GM21529 (cell line): ENCODE data around the gene GADD45G.

ENCODE experiments used
- ATAC-seq: cut with Tn5 transposase; IDR thresholded peaks from one replicate; pipeline ENCODE4 v1.9.1; 2021; ENCODE audit not compliant: unreplicated experiment

GADD45G gene, protein sequence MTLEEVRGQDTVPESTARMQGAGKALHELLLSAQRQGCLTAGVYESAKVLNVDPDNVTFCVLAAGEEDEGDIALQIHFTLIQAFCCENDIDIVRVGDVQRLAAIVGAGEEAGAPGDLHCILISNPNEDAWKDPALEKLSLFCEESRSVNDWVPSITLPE

DNA sequence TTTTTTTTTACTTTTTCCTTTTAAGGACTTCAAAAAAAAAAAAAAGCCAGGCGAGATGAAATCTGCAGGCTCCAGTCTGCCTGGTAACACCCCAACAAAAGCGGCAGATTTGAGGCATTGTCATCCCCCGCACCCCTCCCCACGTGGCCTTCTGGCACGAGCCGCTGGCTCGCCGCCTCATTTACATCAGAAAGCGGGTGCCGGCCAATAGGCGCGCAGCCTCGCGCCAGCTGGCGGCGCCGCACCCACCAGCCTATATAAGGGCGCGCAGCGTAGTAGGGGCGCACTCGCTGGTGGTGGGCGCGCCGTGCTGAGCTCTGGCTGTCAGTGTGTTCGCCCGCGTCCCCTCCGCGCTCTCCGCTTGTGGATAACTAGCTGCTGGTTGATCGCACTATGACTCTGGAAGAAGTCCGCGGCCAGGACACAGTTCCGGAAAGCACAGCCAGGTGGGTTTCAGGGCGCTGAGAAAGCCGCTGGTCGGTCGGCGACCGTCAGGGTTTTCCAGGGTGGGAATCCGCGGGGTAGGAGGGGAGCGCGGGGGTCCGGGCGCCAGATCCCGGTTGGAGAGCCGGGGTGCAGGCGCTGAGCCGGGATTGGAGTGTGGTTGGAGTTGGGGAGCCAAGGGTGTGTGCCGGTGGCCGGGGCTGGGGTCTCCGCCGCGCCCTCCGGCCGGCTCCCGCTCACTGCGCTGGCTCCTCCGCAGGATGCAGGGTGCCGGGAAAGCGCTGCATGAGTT, at the start of gene GADD45G:
Gene GADD45G (plus strand): TSS at position 284 of the 736 bp plus-strand sequence. CDS start 110 bp downstream, at position 394.
- no peak for ATAC-seq

DNA sequence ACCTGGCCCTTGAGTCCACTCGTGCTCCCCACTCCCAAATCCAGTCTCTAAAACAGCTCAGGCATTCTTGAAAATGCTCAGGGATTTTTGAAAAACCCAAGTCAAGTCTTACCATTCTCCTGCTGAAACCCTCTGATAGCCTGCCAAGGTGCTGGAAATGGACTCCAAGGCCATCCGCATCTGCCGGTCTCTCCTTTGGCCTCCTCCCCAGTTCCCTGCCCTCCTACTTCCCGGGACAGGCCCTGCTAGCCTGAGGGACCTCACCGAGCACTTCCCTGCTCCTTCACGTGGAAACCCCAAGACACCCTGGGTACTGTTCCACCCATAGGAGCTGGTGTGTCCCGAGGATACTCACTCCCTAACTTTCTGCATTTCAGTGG, 49.8 kb upstream of the GADD45G start:
- no peak for ATAC-seq

DNA sequence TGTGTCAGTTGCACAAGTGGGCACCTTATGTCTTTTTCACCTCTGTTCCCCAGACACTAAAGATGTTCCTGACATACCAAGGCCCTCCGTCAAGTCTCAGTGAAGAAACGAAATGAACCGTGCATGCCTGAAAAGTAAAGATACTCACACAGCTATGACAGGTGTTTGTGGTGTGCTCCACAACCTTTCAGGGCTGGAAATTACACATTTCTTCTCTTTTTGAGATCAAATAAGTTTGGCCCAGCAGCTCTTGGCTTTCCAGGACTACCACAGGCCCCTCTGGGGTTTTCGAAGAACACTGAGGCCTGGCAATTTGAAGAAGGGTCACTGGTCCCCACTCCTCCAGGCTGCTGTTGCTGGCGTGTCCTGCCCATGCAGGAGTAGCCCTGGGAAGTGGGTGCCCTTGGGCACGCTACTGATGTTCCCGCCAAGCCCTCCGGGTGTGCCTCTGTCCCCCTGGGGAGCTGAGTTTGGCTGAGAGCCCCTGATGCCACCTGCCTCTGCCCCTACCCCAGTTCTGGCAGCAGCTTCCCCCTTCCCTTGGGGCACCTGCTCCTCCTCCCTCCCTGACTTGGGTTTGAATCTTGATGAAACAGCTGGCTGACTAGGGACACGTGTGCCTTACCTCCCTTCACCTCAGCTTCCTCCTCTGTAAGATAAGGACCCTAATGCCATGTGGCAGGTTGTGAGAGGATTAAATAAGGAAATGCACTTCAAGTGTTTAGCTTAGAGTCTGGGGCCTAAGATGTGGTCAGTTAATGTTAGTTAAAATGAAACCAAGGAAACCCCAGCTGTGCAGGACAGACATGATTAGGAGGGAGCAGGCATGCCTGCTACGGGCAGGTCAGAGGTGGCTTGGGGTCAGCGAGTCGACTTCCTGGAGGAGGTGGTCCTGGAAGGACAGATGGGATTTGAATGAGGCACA, 49.1 kb upstream of the GADD45G start:
- peak; percentile 74 for ATAC-seq

DNA sequence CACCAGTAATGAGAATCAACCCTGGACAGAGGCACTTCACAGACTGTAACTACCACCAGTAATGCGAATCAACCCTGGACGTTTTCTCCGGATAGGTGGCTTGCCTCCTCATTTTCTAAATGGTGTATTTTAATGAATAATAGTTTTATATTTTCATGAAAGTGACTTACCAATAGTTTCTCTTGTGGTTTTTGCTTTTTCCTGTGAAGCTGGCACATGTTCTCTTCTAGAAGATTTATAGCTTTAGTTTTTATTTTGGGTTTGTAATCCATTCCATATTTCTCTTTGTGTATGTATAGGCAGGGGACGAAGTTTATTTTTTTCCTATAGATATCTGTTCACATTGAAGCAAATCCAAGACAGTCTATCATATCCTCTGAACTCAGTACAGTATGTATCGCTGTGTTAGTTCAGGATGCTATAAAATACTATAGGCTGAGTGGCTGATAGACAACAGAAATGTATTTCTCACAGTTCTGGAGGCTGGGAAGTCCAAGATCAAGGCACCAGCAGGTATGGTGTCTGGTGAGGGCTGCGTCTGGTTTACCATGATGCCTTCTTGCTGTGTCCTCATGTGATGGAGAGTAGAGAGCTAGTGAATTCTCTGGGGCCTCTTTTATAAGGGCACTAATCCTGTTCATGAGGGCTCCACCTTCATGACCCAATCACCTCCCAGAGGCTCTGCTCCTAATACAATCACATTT, 46.5 kb upstream of the GADD45G start:
- ATAC-seq, result no peak

DNA sequence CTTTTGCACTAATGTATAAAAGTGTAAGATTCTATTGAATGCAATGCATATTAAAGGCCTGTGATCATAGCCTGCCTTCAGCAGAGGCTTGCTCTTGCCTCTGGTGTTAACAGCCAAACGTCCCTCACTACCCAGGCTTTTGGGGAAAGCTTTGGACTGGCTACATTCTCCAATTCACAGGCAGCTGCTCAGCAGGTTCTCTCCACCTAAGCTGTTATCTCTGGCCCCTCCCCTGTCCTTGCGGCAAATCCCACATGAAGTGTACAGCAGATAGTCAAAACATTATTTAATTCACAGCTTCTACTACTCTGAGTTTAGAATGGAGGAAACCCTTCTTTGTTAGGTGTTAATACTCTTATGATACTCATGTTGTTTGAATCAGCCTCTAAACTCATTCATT, 45.9 kb upstream of the GADD45G start:
- no peak for ATAC-seq

DNA sequence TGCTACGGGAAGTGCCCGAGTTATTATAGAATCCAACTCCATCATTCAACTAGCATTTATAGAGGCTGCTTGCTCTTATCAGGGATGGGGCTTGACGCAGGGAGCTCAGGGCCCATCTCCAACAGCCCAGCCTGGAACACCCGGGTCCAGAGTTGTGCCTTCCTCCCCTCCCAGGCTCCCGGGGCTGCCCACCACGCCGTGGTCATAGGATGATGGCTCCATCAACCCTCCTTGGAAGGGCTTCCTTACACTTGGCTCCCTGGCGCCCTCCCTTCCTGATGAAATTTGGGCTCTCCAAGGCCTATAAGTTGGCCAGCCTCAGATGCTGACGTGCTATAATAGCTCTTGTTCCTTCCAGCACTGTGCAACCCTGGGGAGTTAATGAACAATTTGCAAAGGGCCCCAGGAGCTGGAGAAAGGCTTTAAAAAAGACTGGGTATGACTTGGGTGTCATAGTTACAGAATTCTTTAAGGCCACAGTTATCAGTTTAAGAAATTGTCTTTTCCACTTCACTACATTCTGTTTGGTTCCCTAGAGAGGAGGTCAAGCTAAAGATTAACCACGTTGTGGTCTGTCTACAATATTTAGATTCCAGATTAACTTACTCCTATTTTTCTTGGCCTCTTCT, 42.5 kb upstream of the GADD45G start:
- no peak for ATAC-seq

DNA sequence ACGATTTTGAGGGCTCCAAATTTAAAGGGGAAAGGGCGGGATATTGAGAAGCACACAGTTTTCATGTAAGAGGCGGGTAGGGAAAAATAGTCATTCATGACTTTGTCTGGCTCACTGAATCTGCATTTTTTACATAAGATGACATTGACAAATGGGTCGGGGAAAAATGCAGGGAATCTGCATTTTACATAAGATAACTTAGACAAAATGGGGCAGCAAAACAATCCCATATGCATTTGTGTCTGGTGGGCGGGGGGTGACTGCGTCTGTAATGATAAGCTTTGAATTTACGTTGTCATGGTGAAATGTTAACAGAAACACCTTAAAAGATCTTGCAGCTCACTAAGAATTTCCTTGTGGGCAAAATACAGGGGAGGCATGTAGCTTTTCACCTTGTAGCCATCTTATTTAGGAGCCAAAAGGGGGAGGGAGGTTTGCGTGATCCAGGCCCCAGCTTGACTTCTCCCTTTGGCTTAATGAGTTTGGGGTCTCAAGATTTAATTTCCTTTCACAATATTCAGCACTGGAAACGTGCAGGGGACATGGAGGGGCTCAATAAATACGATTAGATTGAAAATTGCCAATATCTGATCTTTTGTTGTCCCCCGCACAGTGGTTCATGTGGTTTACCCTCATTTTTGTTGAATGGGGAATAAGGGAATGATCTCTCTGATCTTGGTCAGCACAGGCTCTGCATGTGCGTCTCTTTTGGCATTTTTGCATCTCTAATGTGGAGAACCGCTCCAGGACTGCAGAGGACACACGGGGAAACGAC, 41.1 kb upstream of the GADD45G start:
- no peak for ATAC-seq

DNA sequence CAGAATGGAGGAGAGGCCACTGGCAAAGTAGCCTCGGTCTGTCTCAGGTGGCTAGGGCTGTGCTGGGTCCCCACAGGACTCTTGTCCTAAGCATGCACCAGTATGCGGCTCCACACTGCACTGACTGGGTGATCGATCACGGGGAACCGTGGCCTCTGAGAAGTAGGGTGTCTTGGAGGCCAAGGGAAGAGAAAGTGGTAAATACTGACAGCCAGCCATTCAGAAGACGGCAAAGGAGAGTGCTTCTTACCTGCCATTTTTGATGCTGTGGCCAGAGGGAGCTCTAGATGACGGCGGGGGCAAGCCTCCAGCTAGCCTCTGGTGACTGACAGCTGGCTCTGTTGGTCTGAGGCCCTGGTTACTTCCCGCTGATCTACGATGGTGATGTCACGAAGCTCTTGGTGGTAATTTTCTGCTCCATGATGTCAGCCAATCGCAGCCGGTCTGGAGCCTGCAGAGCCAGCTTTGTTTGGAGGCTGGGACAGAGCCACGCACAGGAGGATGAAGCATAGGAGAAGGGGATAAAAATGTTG, 40.4 kb upstream of the GADD45G start:
- peak; percentile 89 for ATAC-seq

DNA sequence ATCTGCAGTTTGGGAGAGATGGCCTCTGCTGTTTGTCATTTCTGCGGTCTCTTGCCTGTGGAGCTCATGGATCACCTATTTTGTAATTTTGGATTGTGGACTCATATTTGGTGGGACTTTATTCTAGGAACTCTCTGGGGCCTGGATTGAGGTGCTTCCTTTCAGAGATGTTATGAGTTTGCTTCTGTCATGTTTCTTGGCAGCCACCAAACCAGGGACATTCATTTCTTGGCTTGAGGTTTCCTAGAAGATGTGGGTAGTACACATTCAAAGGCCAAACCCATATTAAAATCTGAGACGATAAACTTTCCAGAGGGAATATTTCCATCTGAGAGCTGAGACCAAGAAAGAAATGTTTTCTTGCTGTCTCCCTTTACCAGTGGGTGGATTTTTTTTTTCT, 37.2 kb upstream of the GADD45G start:
- ATAC-seq, result no peak

DNA sequence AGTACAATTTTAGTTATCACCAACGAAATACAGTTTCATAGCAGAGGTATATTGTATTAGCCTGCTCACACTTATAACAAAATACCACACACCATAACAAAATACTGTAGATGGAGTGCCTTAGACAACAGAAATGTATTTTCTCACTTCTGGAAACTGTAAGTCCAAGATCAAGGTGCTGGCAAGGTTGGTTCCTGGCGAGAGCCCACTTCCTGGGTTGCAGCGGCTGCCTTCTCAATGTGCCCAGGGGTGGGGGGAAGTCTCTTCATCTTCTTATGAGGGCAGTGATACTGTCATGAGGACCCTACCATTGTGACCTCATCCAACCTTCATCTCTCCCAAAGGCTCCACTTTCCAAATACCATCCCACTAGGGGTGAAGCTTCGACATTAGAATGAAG, 30.5 kb upstream of the GADD45G start:
- ATAC-seq, result no peak

DNA sequence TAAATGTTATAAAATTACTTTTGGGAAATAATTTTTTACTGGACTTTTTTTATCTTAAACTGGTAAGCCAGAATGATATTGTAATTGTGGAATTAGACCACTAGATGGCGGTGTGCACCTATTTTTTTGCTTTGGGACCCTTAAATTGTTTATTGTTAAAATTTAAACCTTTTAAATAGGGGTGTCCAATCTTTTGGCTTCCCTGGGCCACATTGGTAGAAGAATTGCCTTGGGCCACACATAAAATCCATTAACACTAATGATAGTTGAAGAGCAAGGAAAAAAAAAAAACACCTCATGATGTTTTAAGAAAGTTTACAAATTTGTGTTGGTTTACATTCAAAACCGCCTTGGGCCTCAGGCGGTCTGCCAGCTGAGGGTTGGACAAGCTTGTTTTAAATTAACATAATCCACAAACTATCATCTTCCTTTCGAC, 28.4 kb upstream of the GADD45G start:
- ATAC-seq, result no peak

DNA sequence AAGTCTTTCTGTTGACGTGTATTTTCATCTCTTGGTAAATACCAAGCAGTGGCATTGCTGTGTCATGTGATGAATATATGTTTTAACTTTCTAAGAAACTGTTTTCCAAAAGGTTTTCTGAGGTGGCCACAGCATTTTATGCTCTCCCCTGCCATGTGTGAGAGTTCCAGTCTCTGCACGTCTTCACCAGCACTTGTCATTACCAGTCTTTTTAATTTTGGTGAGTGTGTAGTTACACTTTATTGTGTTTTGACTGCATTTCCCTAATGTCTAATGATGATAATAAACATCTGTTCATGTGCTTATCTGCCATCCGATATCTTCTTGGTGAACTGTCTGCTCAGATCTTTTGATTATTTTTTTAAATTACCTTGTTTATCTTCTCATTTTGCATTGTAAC, 27.4 kb upstream of the GADD45G start:
- no peak for ATAC-seq

DNA sequence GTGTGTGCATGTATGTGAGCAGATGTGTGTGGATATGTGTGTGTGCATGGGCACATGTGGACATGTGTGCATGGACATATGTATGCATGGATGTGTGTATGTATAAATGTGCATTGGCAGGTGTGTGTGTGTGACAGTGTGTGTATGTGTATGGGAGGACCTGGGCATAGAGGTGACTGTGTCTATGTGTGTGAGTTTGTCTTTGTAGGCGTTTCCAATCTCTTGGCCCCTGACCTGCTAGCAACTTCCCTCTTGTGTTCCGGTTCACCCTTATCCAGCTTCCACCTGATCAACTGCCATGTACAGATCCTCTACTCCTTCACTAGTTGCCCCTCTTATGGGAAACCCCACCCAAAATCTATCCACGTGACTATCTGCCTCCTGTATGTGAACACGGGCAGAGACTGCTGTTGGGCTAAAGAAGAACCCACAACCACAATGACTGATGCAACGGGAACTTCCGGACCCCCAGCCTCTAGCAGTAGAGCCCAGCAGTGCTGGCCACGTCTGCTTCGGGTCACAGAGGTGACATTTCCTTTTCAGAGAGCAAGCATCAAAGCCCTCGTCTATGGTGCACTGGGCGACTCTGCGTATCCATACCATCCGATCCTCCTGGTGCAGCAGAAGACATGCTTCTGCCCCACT, 24.9 kb upstream of the GADD45G start:
- ATAC-seq, result no peak

DNA sequence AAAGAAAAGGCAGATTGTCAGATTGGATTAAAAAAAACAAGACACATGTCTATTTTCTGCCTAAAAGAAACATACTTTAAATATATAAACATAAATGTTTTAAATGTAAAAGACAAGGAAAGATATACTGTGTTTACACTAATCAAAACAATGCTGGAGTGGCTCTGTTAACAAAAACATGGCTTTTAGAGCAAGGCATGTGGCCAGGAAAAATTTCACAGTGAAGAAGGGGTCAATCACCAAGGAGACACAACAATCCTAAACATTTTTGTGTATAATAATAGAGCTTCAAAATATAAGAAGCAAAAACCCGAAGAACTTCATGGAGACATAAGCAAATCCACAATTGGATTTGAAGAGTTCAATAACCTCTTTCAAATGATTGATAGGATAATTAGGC, 18.5 kb upstream of the GADD45G start:
- ATAC-seq, result no peak

DNA sequence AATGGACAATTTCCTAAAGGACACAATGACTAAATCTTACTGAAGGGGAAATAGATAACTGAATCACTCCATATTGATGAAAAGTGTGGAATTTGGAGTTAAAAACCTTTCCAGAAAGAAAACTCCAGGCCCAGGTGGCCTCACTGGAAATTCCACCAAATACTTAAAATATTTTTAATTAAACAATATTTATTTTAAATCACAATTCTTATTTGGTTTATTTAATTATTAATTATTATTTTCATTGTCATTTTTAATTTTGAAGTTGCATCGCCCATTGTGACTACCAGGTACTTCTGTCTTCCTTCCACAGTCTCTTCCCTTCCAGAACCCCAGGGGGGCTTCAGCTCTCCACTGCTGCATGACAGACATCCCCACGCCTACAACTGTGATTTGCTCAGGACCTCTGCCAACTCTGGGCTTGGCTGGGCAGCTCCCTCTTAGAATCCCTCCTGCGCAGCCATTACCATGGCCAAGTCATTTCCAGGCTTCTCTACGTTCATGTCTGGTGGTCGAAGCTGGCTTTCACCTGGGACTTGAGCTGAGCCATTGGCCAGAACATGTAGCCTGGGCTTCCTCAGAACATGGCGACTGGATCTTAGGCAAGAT, 16.4 kb upstream of the GADD45G start:
- ATAC-seq, result no peak

DNA sequence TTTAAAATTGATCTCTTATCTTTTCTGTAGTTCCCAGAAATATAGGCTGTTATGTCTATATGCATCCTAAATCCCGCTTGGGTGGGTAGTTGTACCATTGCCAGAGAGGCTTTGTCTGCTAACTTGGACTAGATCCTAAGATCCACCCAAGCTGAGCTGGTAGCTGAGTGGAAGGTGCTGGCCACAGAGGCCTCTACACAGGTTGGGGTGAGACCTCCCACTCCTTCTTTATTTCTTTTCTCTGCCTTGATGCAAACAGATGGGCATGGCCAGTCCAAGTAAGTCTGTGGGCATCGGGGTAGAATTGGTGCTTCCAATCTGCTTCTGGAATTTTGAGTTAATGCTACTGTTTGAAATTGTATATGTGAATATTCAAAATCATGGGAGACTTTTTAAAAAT, 14.4 kb upstream of the GADD45G start:
- no peak for ATAC-seq

DNA sequence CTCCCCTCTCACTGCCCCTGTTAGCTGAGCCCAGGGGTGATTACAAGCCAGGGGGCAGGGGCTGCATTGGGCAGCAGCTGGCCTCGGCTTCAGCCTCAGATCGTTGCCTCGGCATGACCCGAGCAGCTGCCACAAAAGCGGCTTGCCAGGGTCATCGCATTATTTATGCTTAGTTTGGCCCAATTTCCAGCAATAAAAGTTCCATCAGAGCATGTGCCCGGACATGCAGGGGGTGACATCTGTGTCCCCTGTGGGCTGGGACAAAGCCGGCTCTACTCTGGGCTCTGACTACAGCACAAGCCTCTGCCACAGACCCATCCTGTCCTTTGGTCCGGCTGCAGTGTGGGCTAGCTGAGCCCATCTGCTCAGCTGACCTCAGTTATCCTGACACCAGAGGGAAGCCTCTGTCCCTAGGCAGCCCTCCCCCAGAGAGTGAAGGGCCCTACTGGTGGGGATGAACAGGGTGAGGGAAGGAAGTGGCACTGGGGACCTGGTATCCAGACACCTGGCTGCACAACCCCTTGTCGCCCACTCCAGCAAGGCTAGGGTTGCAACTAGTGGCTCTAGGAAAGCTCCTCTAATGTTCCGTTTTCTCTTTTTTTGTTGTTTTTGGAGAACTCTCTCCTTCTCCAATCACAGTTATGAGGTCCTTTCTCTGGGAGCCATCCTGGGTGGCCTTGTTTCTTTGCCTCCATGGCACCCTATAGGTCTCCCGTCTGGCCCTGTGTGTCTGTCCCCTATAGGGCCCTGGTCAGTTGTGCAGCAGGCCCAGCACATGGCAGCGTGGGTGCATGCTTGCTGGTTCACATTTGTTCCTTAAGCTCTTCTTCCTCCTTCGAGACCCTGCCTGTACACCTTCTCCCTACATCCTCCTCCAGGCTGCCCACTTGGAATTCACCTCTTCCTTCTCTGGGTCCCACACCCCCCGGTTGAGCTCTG, 13.3 kb upstream of the GADD45G start:
- ATAC-seq, result no peak
